T follicular helper cell (primary cell): ENCODE results near the gene MCRIP2.

Source experiments
- DNase-seq: peaks from one replicate; pipeline ENCODE4 v3.0.0-alpha.2; 2020; ENCODE audit warnings: low read depth

The MCRIP2 gene

GRCh38 chr16:616733-617586 is 24.7 kb upstream of the MCRIP2 start:
- no peak for DNase-seq

GRCh38 chr16:617855-618254 is 23.8 kb upstream of the MCRIP2 start:
- DNase-seq: no peak

GRCh38 chr16:619476-620100 is 22.0 kb upstream of the MCRIP2 start:
- DNase-seq: no peak

- no peak for DNase-seq
These were observed 20.7 kb upstream of the MCRIP2 start for GRCh38 chr16:620700-621525.

GRCh38 chr16:621526-622105 is 20.0 kb upstream of the MCRIP2 start:
- no peak for DNase-seq

GRCh38 chr16:622920-623280 is 18.7 kb upstream of the MCRIP2 start:
- DNase-seq: no peak

GRCh38 chr16:624526-625070 is 17.0 kb upstream of the MCRIP2 start:
- DNase-seq: no peak

GRCh38 chr16:625117-625976 is 16.3 kb upstream of the MCRIP2 start:
- no peak for DNase-seq

GRCh38 chr16:625977-626765 is 15.5 kb upstream of the MCRIP2 start:
- DNase-seq: no peak

GRCh38 chr16:626787-627453 is 14.7 kb upstream of the MCRIP2 start:
- no peak for DNase-seq

- DNase-seq: no peak
These were observed 14.0 kb upstream of the MCRIP2 start for GRCh38 chr16:627454-628239.

- no peak for DNase-seq
These were observed 13.1 kb upstream of the MCRIP2 start for GRCh38 chr16:628321-629061.

GRCh38 chr16:629185-629832 is 12.3 kb upstream of the MCRIP2 start:
- no peak for DNase-seq

- DNase-seq: no peak
These were observed 11.8 kb upstream of the MCRIP2 start for GRCh38 chr16:629833-630248.

- no peak for DNase-seq
These were observed 11.3 kb upstream of the MCRIP2 start for GRCh38 chr16:630249-630814.

GRCh38 chr16:630815-631405 is 10.7 kb upstream of the MCRIP2 start, which contains the start of gene WFIKKN1:
Gene WFIKKN1, plus strand, starts transcription at chr16:630985. Its CDS starts 269 bp downstream, at chr16:631254.
- DNase-seq: no peak
